Ovary (tissue), 9 donors: Measurements from ENCODE around the gene SDK1. TPM values are rescaled to one million over a fixed set of nuclear protein-coding genes. Genes with fewer than 3 reads are reported as not detected.

ENCODE experiments used
- DNase-seq, 5 donors: peaks; one replicate each; pipeline ENCODE4 v3.0.0-alpha.2; 2019 to 2020
- H3K27ac ChIP-seq, 2 donors: fragments of 200-600 bp; one replicate each; pipeline versions ENCODE4 v1.5.1 to v1.8.0; 2019 to 2022
- H3K27me3 ChIP-seq: fragments of 200-600 bp; one replicate; pipeline ENCODE4 v1.8.0; 2022
- H3K36me3 ChIP-seq: fragments of 200-600 bp; sonication (generic); one replicate; pipeline ENCODE4 v1.5.1; 2019
- H3K4me1 ChIP-seq: one replicate; pipeline ENCODE4 v1.8.1; 2013; ENCODE audit warnings: mild to moderate bottlenecking, moderate library complexity; ENCODE audit not compliant: insufficient read depth
- H3K4me3 ChIP-seq: fragments of 200-600 bp; sonication (generic); one replicate; pipeline ENCODE4 v1.5.1; 2017
- H3K9me3 ChIP-seq, 2 donors: fragments of 200-600 bp in 1 of 2; sonication (generic) in 1 of 2; one replicate each; pipeline versions ENCODE4 v1.5.1 to v1.8.1; 2013 to 2019; ENCODE audit warnings: mild to moderate bottlenecking in 1 of 2, moderate library complexity in 1 of 2
- CTCF ChIP-seq, 3 donors: fragments of 450-650 bp in 2 of 3; fragments of 200-600 bp in 1 of 3; IDR thresholded peaks; one replicate each; pipeline versions ENCODE4 v1.5.1 to v1.8.0; 2016 to 2022; ENCODE audit warnings: antibody characterized with exemption in 3 of 3, mild to moderate bottlenecking in 1 of 3
- EP300 ChIP-seq: sonication (generic); formaldehyde crosslinking; IDR thresholded peaks from one replicate; pipeline ENCODE4 v1.6.1; 2017; ENCODE audit warnings: antibody characterized with exemption
- POLR2A ChIP-seq: fragments of 450-650 bp; IDR thresholded peaks from one replicate; pipeline ENCODE4 v1.6.1; 2017; ENCODE audit warnings: antibody characterized with exemption, mild to moderate bottlenecking, moderate library complexity
- WGBS, 3 donors: extraction: QIAGEN DNeasy Blood & Tissue Kit in 1 of 3; methylation state at CpG; one replicate each; pipeline versions ENCODE4 v1.1.5 to v1.1.7; 2013 to 2017; 5-methylcytosine and 5-hydroxymethylcytosine counted together
- intact Hi-C, 4 donors: fragments of 100-400 bp; cut with DNase I; formaldehyde crosslinking; loops; one replicate each; pipeline versions ENCODE4 v1.11.0 to v1.15.1; 2022 to 2023
- polyA plus RNA-seq, 2 donors: library from polyadenylated mRNA; stranded (reverse); fragments of 200-250 nt in 1 of 2; fragments of 350-450 nt in 1 of 2; fragmentation: Illumina TruSeq in 1 of 2; extraction: RNeasy Lipid Tissue Mini Kit (QIAGEN cat#74804) in 1 of 2; gene quantifications; one replicate each; pipeline ENCODE4 v1.2.3, GENCODE V29; 2013 to 2014
- total RNA-seq, 7 donors: library from RNA; depleted of rRNA in 2 of 7; stranded (reverse); fragments of >200 nt in 2 of 7; fragmentation: NEBNext Ultra II Directional in 3 of 7; extraction: Animal tissue kit (Norgen Biotek cat#: 25700) in 3 of 7; gene quantifications; one replicate each; pipeline versions ENCODE4 v1.1.0 to v1.2.4, GENCODE V29; 2016 to 2023
- donor health status: DM: no; HTN: no; CAD: no; lungs with moderate emphysema.
- donor health status: DM: no; HTN: no; CAD: no.
- donor health status: Bipolar disorder and iron deficiency.
- donor health status: DM: yes; HTN: yes; CAD: no.
- donor health status: DM: no; HTN: no; CAD: no.
- donor health status: DM: yes; HTN: yes; CAD: no.

Gene SDK1
- total and polyA plus RNA-seq, 9 donors, result 1.2 to 13.3 (median 4.4) TPM

GRCh38 chr7:3527496-3528124 is 226.6 kb downstream of the SDK1 start:
- no peak overlapping the region for H3K27ac ChIP-seq
- no peaks in the 10 kb centered on the region for H3K9me3 ChIP-seq
- WGBS, 3 donors, result 82 to 93% (median 86%) methylated on average over 2 of the region's 2 CpGs
- no peaks in the 10 kb centered on the region for H3K4me1 ChIP-seq
- no peak overlapping the region for H3K4me3 ChIP-seq
- intact Hi-C loops, result no loop called here
- no peak for DNase-seq
- no peaks in the 10 kb centered on the region for H3K27me3 ChIP-seq
- H3K36me3 ChIP-seq, result no peaks in the 10 kb centered on the region
- TF ChIP-seq POLR2A (no peak), EP300 (no peak), CTCF (IDR thresholded peaks at IDR 0.05) (no peak)

DNA sequence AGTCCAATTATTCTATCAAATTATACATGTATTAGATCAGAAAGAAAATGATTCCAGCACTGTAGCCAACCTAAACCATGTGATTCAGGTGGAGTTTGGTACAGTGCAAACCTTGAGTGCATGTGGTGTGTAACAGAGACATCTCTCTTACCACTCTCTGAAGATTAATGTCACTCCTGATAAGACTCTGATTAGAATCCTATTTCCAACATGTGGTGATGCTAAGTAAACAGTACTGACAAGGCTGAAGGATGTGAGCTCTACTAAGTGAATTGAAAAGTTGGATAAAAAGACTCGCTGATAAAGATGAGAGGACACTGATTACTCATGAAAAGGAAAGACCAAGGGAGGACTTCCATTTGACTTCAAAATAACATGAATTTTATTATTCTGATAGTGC is 232.0 kb downstream of the SDK1 start:
- Histone ChIP-seq H3K4me1 (no peaks in the 10 kb centered on the region), H3K4me3 (no peak overlapping the region), H3K27me3 (no peaks in the 10 kb centered on the region), H3K27ac (no peak overlapping the region), H3K9me3 (no peaks in the 10 kb centered on the region), H3K36me3 (no peaks in the 10 kb centered on the region)
- intact Hi-C loops, result no loop called here
- no peak for DNase-seq
- WGBS, 3 donors, result 59 to 92% (median 72%) methylated on average over 1 of the region's 1 CpG
- no peak for TF ChIP-seq CTCF (IDR thresholded peaks at IDR 0.05)
- TF ChIP-seq EP300, result no peak
- no peak for TF ChIP-seq POLR2A

DNA sequence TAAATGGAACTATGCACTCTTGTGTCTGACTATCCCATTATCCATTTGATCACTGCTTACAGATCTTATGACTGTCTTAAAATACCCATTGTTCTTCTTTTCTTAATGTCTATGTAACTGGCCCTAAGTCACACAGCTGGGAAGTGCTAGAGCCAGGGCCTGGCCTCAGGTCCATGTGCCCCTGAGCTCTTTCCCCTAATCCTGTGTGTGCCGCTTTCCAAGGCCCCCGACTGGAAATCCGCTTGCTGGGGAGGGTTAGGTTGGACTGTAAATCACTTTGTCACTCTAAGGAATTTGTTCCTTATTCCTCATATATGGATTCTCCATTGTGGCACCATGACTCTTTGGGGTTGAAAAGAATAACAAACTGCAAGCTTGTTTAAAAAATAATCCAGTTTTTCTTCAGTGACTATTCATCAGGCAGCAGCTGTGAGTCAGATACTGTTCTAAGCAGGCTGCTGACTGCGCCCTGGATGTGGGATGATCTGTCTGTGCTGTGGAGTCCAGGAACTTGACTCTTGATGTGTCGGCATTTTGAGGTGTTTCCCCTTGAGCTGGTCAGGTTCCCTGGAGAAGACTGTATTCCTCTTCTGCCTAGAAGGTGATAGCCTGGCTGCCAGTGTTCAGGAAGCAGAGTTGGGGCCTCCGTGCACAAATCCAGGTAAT is 236.3 kb downstream of the SDK1 start:
- DNase-seq, result no peak
- Histone ChIP-seq H3K9me3 (no peaks in the 10 kb centered on the region), H3K4me1 (no peaks in the 10 kb centered on the region), H3K4me3 (no peak overlapping the region), H3K36me3 (no peaks in the 10 kb centered on the region), H3K27me3 (no peaks in the 10 kb centered on the region), H3K27ac (no peak overlapping the region)
- intact Hi-C loops, result no loop called here
- 64 to 77% (median 70%) methylated on average over 6 of the region's 6 CpGs for WGBS, 3 donors
- TF ChIP-seq CTCF (IDR thresholded peaks at IDR 0.05) (no peak), EP300 (no peak), POLR2A (no peak)

DNA sequence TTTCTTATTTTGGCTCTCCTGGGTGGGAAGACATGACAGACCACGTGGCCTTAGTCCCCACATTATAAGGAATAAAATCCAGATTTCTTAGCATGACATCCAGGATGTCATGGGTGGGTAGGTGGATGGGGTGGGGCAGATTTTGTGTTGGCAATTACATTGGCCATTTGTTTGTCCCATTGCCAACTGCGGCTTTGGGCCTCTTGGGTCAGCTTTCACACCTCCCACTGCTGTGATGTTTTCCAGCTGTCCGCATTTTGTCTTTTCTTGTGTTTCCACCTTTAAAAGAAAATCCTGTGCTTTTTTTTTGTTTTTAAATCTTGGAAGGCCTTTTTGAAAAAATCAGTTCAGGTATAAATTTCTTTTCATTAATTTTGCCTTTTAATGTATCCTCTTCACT is 237.0 kb downstream of the SDK1 start:
- Histone ChIP-seq H3K4me1 (no peaks in the 10 kb centered on the region), H3K9me3 (no peaks in the 10 kb centered on the region), H3K27me3 (no peaks in the 10 kb centered on the region), H3K27ac (no peak overlapping the region), H3K4me3 (no peak overlapping the region), H3K36me3 (no peaks in the 10 kb centered on the region)
- WGBS, 3 donors, result 61 to 63% (median 61%) methylated on average over 3 of the region's 3 CpGs
- TF ChIP-seq POLR2A (no peak), CTCF (IDR thresholded peaks at IDR 0.05) (no peak), EP300 (no peak)
- intact Hi-C loops, result no loop called here
- no peak for DNase-seq
